ENCODE data around the gene HHAT. TPM values are rescaled to one million over a fixed set of nuclear protein-coding genes. Genes with fewer than 3 reads are reported as not detected.

HHAT gene
- polyA plus RNA-seq, 4 donors, result 12.2 to 16.6 (median 15.5) TPM

DNA sequence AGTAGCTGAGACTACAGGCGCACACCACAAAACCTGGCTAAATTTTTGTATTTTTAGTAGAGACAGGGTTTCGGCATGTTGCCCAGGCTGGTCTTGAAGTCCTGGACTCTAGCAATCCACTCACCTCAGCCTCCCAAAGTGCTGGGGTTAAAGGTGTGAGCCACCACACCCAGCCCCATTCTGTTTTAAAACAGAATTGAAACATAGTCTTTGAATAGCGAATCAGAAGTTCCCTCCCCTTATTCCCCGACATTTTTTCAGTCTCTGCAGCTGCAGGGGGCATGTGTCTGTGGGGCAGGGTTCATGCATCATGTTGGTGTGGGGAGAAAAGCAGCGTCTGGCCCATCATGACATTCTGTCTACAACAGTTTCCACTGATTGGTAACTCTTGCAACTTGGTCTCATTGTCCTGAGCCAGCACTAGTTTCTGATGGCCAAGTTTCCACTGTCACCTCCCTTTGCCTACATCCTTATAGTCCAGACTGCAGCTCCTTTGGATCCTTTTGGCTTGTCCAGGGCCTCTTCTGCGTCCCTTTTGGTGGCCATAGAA is 15.6 kb upstream of the HHAT start:
- DNase-seq (ENCODE audit: low read depth in 4 of 4, low spot score in 3 of 4), result no peak

DNA sequence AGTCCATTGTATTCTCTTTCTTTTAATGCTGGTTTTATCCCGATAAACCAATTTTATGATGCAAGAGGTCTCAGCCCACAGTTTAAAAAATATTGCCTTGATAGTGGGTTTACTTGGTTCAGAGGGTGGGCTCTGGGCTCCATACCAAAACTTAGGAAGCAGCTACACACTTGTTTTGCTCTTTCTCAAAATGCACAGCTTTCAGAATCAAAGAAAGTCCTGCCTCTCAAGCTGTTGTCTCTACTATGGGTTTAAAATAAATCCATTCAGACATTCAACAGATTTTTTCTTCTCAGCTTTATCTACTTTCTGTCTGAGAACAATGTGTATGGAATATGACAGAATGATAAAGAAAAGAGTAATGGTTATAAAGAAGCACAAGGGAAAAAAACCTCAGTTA is 14.8 kb upstream of the HHAT start:
- DNase-seq (ENCODE audit: low read depth in 4 of 4, low spot score in 3 of 4), result no peak

DNA sequence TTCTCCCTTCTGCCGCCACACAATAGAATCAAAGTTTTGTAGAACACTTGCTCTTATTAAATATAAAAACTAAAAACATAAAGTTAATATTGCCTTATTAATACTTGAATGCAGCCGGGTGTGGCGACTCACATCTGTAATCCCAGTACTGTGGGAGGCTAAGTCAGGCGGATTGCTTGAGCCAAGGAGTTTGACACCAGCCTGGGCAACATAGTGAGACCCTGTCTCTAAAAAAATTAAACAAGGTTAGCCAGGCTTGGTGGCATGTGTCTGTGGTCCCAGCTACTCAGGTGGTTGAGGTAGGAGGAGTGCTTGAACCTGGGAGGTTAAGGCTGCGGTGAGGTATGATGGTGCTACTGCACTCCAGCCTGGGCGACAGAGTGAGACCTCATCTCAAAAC is 13.2 kb upstream of the HHAT start:
- DNase-seq (ENCODE audit: low read depth in 4 of 4, low spot score in 3 of 4), result no peak

DNA sequence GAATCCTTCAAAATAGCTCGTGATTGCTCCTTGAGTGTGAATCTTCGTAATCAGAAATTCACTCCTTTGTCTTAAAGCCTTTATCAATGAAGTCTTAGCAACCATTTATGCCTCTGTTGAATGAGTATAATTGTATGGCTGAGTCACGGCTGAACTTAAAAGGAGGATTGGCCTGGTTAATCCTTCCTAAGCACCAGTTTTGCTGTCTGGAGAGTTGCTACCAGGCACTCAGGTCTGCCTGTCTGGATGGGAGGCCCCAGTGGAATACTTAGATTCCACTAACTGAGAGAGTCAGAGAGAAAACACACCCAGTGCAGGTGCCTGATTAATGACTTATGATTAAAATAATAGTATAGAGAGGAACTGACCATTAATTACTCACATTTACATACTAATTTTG is 7.6 kb upstream of the HHAT start:
- no peak for DNase-seq (ENCODE audit: low read depth in 4 of 4, low spot score in 3 of 4)

DNA sequence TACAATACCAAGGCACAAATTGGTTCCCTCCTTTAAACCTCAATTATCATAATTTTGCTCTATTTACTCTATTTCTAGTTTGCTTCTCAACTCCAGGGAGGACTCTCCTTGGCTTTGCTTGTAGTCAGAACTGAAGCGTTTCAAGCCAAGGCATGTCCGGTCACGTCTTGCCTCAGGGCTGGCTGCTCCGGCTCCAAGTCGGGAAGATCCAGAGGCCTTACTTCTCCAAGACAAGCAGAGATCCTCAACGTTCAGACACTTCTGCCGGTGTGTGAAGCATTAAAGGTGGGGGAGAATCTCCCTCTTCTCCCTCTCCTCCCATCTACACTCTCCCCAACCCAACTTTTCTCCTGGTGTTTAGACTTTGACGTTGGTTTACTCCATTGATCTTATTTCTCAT is 7.2 kb upstream of the HHAT start:
- DNase-seq (ENCODE audit: low read depth in 4 of 4, low spot score in 3 of 4), result no peak

DNA sequence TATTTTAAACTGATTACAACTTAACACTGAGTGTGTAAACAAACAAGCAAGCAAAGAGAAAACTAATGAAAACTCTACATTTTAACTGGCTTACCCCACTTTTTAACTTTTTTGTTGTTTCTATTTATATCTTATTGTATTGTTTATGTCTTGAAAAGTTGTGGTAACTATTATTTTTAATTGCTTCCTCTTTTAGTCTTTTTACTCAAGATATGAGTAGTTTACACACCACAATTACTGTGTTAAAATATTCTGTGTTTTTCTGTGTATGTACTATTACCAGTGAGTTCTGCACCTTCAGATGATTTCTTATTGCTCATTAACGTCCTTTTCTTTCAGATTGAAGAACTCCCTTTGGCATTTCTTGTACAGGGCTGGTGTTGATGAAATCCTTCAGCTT is 4.7 kb upstream of the HHAT start:
- DNase-seq (ENCODE audit: low read depth in 4 of 4, low spot score in 3 of 4), result no peak

DNA sequence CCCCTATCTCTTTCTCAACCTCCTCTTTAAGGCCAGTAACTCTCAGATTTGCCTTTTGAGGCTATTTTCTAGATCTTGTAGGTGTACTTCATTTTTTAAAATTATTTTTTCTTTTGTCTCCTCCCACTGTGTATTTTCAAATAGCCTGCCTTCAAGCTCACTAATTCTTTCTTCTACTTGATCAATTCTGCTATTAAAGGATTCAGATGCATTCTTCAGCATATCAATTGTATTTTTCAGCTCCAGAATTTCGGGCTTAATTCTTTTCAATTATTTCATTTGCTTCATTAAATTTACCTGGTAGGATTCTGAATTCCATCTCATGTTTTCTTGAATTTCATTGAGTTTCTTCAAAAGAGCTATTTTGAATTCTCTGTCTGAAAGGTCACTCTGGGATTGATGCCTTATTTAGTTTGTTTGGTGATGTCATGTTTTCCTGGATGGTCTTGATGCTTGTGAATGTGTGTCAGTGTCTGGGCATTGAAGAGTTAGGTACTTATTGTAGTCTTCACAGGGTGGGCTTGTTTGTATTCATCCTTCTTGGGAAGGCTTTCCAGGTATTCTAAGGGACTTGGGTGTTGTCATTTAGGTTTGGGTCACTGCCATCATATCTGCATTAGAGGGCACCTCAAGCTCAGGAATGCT is 3.6 kb upstream of the HHAT start:
- no peak for DNase-seq (ENCODE audit: low read depth in 4 of 4, low spot score in 3 of 4)

DNA sequence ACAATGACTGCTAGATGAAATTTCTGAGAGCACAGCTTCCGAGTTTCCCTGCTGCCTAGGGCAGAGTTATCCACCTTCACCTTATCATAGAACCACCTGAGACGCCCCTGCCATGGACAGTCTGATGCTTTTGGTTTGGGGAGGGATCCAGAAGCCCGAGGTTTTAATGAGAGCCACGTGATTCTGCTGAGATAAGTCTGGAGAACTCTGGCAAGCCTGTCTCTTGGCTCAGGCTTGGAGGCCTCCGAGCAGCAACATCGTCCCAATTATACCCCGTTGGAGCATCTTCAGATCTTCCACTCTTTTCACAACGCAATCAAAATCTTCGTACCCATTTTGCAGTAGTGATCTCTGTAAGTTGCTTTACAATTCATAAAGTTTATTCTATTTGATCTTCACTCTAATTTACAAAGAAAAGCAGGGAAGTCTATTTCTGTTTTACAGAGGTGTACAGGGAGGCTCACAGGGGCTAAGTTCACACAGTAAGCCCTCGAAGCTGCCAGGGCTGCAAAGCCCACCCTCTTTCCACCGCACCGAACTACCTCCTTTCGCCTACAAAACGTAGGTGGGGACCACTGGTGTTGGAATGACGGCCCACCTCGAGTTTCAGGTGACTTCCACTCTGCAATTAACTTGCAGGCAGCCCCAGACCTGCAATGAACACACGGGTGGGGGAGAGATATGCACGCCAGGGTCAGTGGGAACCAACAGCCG is 513 bp upstream of the HHAT start:
- no peak for DNase-seq (ENCODE audit: low read depth in 4 of 4, low spot score in 3 of 4)

DNA sequence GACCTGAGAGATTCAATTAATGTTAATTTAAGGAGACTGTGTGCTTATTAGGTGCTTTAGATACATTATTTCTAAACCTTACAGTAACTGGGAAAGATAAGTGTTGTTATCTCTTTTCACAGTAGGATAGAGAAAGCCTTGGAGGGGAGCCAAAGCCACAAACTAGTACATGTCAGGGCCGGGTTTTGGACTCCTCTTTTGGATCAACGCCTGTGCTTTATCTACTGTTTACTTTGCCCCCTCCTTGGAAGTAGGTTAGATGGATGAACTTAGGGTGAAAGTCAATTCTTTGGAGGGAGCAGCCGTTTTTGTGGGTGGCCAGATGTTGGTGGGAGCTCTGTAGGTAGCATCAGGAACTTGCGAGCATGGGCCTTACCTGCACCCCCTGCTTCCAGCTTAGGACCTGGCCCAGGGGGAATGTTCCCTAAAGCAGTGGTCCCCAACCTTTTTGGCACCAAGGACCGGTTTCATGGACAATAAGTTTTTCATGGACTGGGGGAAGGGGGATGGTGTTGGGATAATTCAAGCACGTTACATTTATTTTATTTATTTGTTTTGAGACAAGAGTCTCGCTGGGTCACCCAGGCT is 1.7 kb downstream of the HHAT start:
- DNase-seq (ENCODE audit: low read depth in 4 of 4, low spot score in 3 of 4), result no peak

DNA sequence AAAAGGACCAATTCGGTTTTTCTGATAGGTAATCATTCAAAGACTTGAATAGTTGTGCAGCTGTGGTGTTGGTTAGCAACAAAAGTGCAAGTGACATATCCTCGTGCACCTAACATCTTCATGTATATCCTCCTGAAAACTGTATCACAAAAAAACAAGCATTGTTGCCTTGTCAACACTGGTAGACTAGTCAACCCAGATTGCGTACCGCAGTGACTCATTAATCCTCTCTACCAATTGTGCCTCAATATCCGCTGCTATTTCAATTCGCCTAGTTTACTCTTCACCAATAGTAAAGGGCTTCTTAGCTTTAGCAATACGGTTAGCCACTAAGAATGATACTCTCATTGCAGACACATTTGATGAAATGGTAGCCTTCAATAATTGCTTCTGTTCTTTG is 3.5 kb downstream of the HHAT start:
- no peak for DNase-seq (ENCODE audit: low read depth in 4 of 4, low spot score in 3 of 4)

DNA sequence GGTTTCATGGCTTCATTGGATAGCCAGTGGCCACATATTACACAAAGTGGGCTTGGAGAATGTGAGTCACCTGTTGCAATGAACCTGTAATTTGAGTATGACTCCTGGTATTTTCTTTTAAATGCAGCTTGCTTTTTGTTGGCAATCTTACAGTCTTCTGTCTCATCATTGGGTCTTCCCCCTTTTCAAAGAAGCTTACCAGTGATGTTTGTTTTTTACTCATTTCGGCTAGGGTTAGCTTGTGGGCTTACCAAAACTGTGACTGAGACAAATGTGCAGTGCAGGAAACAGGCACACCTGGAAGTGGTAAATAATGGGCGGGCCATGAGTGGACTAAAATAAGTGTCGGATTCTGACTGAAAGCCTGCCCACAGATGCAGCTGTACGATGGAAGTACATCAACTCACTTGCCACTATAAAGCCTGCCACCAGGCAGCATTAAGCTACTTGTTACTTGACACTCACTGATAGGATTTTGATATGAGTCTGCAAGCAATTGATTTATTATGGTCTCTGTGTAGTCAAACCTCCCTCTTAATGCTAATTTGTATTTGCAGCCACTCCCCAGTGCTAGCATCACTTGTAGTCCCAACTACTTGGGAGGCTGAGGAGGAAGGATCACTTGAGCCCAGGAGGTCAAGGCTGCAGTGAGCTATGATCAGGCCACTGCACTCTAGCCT is 4.2 kb downstream of the HHAT start:
- no peak for DNase-seq (ENCODE audit: low read depth in 4 of 4, low spot score in 3 of 4)

DNA sequence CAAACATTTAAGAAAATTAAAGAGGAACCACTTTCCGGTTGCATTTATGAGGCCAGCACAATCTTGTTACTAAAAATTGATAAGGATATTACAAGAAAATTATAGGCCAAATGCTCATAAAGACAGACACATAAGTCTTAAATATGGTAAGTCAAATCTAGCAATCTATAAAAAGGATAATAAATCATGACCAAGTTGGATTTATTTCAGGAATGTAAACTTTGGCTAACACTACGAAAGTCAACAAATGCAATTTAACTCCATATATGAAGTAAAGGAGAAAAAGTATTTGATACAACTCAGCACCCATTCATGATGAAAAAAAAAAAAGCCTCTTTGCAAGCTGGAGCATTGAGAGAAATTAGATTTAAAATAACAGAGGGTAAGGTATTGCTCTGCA is 6.3 kb downstream of the HHAT start:
- no peak for DNase-seq (ENCODE audit: low read depth in 4 of 4, low spot score in 3 of 4)

DNA sequence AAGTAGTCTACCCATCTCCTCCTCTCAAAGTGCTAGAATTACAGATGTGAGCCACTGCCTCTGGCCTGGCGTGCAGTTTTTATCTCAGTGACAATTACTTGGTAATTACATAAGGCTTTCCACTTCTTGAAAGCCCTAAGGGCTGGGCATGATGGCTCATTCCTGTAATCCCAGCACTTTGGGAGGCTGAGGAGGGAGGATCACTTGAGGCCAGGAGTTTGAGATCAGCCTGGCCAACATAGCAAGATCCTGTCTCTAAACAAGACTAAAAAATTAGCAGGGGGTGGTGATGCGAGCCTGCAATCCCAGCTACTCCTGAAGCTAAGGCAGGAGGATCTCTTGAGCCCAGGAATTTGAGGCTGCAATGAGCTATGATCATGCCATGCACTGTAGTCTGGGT is 7.7 kb downstream of the HHAT start:
- no peak for DNase-seq (ENCODE audit: low read depth in 4 of 4, low spot score in 3 of 4)

DNA sequence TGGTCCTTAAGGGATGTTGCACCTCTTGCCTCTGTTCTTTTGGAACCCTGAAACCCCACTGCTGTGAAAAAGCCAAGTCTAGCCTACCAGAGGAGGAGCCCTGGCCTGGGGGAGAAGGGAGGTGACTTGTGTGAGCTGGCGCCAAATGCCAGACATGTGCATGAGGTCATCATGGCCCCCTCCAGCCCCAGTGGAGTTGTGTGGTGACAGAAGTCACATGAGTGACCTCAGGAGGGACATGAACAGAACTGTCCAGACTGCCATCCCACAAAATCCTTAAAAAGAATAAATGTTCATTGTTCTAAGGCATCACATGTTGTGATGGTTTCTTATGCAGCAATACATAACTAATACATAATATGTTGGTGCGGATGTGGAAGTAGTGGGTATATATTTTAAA is 10.8 kb downstream of the HHAT start:
- no peak for DNase-seq (ENCODE audit: low read depth in 4 of 4, low spot score in 3 of 4)

DNA sequence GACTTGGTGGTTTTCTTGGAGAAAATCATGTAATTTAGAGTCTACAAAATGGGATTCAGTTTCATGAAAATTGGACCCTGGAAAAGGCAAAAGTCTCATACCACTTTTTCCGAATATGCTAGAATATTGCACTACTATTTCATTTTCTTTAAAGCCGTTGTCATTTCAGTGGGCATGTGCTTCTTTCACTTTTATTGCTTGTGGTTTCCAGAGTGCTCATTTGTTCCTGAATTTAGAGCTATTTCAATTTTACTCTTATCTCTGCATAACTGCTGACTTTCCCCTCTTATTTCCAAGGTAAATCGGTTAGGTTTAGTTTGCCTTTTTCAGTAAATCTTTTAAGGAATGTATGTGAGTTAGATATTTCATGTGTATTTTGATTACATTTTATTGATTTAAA is 11.6 kb downstream of the HHAT start:
- DNase-seq (ENCODE audit: low read depth in 4 of 4, low spot score in 3 of 4), result no peak

DNA sequence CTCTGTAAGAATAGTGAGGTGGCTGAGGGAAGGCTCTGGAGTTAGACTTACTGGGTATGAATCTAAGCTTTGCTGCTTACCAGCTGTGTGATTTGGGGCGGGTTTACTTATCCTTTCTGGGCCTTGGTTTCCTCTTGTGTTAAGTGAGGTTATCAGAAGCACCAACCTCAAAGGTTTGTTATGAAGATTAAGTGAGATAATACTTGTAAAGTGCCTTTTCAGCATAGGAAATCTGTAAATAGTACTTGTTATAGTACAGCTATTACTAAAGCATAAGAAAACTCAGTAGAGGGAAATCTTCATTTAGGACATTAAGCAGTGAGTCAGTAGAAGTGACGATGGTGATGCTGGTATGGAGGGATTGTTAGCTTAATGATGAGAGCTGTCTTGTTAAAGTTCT is 12.1 kb downstream of the HHAT start:
- no peak for DNase-seq (ENCODE audit: low read depth in 4 of 4, low spot score in 3 of 4)

DNA sequence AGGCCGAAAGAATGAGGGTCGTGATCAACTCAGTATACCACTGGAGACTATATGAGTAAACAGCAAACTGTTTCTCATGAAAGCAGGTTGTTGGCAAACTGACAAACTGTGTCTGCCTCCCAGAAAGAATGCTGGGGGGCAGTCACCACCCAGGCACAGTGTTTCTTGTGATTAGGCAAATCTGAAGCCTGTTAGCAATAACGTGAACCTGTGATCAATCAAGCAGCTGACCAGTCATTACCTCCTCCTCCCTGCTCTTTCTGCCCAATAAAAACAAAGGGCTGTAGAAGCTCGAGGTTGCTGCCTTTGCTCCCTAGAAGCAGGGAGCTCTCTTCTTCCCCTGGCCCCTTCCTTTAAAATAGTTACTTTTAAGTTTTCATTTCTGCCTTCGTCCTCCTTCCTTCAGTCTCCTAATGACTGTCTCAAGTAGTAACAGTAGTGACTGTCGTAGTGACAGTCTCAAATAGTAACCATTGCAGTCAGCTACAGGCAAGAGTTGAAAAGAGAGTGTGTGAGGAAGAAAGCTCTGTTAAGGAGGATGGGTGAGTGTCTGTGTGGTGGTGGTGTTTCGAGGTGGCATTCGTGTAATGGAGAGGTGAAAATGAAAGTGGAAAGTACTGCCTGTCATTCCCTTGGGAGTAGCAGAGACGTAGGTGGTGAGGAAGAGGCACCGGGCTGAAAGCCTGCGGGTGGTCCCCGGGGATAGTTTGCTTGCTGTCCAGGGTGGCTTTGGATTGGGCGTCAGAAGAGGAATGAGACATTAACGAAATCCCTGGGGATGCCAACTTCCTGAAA is 14.5 kb downstream of the HHAT start:
- DNase-seq (ENCODE audit: low read depth in 4 of 4, low spot score in 3 of 4), result no peak

DNA sequence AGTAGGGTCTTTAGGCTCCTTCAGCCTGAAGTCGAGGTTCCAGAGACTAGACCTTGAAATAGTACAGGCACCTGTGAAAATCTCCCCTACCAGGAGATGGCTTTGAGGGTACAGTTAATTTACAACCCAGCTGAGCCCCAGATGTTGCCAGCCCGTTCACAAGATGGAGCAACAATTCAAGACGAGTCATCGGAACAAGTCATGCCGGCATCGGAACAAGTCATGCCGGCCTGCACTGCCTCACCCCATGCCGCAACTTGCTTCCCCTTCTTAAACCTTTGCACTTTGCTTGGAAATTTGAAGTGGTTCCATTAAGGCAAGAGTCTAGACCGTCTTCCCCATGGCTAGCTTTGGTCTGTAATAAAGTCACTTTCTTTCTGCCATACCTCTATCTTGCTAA is 16.0 kb downstream of the HHAT start:
- DNase-seq (ENCODE audit: low read depth in 4 of 4, low spot score in 3 of 4), result no peak

DNA sequence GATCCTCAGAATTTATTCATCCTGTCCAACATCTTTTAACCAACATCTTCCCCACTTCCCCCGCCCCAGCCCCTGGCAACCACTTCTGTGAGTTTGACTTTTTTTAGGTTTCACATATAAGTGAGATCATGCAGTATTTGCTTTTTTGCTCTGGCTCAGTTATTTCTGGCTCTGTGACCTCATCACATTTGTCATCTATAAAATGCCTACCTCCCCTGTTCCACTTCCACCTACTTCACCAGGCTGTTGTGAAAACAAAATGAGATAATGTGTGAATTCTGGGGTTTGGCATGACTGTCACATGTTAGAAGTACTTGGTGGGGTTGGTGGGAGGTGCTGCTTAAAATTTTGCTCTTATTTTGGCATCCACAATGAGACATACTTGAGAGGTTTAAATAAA is 18.4 kb downstream of the HHAT start:
- no peak for DNase-seq (ENCODE audit: low read depth in 4 of 4, low spot score in 3 of 4)

DNA sequence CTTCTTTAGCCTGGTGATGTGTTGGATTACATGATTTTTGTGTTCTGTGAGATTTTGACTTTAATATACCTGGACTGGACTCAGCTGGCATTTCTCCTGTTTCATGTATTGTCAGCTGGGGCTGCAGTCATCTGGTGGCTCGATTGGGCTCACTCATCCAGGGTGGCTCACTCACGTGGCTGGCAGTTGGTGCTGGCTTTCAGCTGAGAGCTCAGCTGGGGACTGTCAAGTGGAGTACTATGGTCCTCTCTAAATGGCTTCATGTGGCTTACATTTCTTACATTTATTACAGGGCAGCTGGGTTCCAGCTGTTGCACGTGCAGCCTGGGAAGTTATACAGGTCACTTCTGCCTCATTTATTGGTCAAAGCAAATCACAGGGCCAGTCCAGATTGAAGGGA is 22.8 kb downstream of the HHAT start:
- no peak for DNase-seq (ENCODE audit: low read depth in 4 of 4, low spot score in 3 of 4)

DNA sequence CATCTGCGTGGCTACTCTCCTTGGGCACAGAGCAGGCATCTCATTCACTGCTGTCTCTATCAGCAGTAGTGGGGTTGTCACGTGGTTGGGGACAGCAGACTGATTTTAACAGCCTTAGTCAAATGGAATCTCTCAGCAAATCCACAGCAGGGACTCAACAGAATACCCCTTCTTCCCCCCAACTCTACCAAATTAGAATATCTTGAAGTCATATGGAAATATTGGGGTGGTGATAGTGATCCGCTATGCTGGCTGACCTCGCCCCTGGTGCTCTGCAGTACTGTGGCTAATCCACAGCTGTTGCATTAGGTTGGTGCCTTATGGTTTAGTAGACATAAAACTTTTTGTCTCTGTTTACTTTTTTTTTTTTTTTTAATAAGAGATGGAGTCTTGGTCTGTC is 23.9 kb downstream of the HHAT start:
- no peak for DNase-seq (ENCODE audit: low read depth in 4 of 4, low spot score in 3 of 4)
